Stimulated activated CD4-positive, alpha-beta T cell treated with anti-CD3 and anti-CD28 coated beads, TNF-alpha, amount 100 ng/mL, for 4 hours (primary cell): ENCODE results near the gene CNKSR3.

Source experiments
- DNase-seq, 3 experiments: peaks; one replicate each; pipeline ENCODE4 v3.0.0-alpha.2; 2020; ENCODE audit warnings: low read depth in 3 of 3

The CNKSR3 gene

DNA sequence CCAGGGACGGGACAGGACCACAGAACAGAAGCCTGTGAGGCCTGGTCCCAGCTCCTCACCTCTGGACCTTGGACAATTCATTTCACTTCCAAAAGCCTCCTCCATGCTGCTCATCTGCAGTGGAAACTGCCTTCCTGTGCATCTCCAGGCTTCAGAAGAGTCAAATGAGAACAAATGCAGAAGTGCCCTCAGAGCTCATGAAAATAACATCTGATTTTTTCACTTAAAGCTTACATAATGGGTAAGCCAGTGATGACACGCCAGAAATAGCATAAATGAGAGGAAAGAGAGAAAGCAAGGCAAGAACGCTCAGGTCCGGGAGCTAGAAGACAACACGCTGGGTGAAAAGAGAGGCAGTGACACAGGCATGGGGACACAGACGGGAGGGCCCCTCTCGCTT is 7.9 kb downstream of the CNKSR3 start:
- DNase-seq, result no peak

DNA sequence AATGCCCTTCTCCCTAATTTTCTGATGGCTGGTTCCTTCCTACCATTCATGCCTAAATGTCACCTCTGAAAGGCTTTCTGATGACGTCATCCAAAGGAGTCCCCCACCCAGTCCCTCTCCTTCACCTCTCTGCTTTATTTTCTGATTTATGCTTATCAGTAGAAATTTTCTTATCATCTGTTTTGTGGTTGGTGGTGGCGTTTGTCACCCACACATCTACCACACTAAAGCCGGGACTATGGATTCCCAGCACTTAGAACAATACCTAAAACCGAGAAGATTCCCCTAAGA is 9.0 kb downstream of the CNKSR3 start:
- DNase-seq, result no peak

- no peak for DNase-seq
Measured at GRCh38 chr6:154500769-154501577, 9.5 kb downstream of the CNKSR3 start.

- no peak for DNase-seq
Measured at GRCh38 chr6:154499855-154500589, 10.5 kb downstream of the CNKSR3 start.

GRCh38 chr6:154498340-154498934 is 12.0 kb downstream of the CNKSR3 start:
- no peak for DNase-seq

GRCh38 chr6:154496793-154497517 is 13.5 kb downstream of the CNKSR3 start:
- DNase-seq, result no peak

DNA sequence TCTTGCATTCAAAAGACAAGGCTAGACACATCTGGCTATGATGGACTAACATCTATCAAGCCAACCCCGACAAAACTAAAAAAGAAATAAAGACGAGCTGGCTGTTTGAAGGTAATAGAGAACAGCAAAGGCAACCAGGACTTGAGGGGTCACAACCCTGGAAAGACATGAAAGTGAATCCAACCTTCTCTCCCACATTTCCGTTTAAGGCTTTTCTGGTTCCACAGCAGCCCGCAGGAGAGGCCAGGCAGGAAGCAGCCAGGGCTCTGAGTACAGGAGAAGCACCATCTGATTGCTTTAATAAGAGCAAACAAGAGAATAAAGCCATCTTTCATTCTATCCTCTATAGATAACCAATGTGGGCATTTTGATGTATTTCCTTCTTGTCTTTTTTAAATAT is 14.3 kb downstream of the CNKSR3 start:
- no peak for DNase-seq

GRCh38 chr6:154494592-154495311 is 15.7 kb downstream of the CNKSR3 start:
- DNase-seq, result no peak

DNA sequence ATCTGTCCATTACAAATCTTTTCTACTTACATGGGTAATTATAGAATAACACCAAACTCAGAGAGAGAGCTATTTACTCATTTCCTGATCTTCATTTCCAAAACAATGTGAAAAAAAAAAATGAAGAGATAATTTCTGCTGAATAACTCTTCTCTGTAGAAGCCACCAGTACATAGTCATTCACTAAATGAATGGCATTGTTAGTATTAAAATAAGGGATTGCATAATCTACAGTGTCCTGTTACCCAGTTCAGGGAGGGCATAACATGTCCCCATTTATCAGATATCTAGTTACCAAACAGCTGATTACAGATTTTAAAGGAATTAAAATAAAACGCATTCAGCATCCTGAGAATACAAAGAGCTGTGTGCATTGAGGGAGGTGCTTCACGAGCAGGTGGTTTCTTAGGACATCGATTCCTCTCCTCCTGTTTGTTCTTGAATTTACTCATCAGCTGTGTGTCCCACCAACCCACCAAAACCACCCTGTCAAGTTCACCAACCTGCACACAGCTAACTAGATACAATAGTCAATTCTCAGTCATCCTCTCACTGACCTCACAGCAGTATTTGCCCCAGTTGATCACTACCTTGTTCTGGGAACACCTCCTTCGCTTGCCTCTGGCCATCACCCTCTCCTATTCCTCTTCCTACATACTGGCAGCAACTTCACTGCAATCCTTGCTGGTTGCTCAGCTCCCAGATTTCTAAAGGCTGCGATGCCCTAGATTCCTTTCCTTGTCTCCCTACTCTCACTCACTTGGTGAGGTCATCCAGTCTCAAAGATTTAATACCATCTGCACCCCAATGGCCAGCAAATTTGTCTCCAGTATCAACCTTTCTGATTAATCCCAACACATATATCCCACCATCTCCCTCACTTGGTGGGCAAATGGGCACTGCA is 18.7 kb downstream of the CNKSR3 start:
- DNase-seq, result no peak

DNA sequence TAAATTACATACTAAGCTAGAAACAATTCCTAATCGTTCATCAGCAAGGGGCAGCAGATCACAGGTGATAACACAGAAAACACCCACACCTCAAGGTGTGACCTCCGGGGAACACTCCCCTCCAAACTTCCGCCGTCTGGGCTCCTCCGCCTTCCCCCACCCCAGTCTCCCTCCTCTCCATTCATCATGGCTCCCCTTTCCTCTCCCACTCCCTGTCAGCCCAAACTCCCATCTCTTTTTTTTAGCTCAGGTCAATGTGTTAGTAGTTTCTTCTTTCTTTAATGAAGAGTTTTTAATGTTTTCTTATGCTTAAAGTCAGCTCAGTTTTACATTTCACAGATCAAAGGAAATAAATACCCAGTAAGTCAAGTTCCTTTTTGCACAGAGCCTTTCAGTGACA is 20.7 kb downstream of the CNKSR3 start:
- DNase-seq, result no peak

GRCh38 chr6:154488802-154489437 is 21.6 kb downstream of the CNKSR3 start:
- no peak for DNase-seq

- DNase-seq, result no peak
Measured at GRCh38 chr6:154488248-154488593, 22.3 kb downstream of the CNKSR3 start.

GRCh38 chr6:154487367-154488247 is 22.9 kb downstream of the CNKSR3 start:
- no peak for DNase-seq

- no peak for DNase-seq
Measured at GRCh38 chr6:154485815-154486214, 24.7 kb downstream of the CNKSR3 start.

GRCh38 chr6:154484942-154485341 is 25.5 kb downstream of the CNKSR3 start:
- no peak for DNase-seq

DNA sequence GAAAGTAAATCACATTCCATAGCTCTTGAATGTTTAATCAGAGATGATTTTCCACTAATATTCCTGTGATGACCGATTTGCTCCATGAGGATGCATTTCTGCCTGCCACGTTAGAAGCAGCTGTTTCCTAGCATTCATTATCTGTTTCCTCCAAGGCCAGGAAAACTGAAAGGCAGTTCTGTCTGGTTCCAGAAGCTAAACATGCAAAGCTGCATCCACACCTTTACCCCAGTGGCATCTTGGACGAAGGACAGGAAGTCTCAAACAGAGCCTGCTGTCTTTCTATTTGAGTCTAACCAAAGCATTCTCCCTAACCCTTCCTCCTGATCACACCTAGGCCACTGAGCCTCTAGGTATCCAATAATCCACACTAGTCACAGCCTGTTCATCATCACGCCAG is 27.6 kb downstream of the CNKSR3 start:
- no peak for DNase-seq

- no peak for DNase-seq
Measured at GRCh38 chr6:154481521-154482013, 28.9 kb downstream of the CNKSR3 start.

DNA sequence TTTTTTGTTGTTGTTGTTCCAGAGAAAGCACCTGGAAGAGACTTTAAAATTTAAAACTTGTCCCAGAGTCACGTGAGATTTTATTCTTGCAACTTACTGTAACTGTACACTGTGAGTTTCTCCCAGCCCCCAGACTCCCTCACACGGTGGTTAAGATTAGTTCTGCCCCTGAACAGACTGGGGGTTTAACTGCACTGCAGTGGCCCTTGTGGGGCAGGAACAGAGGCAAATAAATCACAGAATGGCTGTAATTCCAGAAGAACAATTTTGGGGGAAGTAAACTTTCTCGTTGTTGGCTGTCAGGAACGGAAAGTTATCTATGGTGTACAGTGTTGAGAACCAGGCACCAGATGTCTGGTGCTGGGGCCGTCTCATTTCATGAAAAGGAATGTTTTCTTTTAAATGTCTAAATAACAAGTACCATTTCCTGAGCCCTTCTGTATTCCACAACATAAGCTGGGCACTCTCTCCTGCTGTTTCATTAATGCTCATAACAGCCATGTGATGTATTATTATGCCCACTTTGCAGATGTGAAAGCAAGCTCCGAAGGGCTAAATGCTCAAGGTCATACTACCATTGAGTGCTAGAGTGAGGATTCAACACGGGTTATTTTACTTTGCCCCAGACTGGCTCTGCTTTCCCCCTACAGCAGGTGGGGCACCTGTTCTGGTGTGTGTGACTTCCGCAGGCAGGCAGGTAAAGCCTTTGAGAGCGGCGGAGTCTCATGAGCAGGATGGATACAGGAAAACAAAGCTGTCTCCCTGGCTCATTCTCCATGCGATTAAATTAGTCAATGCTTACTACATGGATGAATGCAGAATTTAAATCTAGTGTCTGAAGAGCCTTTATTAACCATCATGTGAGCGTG is 30.5 kb downstream of the CNKSR3 start:
- no peak for DNase-seq
